GM19035 (cell line): ENCODE results near the gene USB1.
"Not testable (repeated sequence)": the region's sequence is repeated elsewhere in the genome, so short reads cannot be mapped to it uniquely, and the experiment has no call there.

Experiments
- ATAC-seq: cut with Tn5 transposase; IDR thresholded peaks from one replicate; pipeline ENCODE4 v1.9.1; 2021; ENCODE audit not compliant: unreplicated experiment

The USB1 gene

GRCh38 chr16:57993897-57994296 is 7.3 kb upstream of the USB1 start:
- no peak for ATAC-seq

GRCh38 chr16:57994361-57994760 is 6.8 kb upstream of the USB1 start:
- ATAC-seq, result no peak

GRCh38 chr16:57994778-57995177 is 6.4 kb upstream of the USB1 start:
- peak; percentile 54 for ATAC-seq

- no peak for ATAC-seq
These were observed 5.3 kb upstream of the USB1 start for GRCh38 chr16:57995721-57996405.

DNA sequence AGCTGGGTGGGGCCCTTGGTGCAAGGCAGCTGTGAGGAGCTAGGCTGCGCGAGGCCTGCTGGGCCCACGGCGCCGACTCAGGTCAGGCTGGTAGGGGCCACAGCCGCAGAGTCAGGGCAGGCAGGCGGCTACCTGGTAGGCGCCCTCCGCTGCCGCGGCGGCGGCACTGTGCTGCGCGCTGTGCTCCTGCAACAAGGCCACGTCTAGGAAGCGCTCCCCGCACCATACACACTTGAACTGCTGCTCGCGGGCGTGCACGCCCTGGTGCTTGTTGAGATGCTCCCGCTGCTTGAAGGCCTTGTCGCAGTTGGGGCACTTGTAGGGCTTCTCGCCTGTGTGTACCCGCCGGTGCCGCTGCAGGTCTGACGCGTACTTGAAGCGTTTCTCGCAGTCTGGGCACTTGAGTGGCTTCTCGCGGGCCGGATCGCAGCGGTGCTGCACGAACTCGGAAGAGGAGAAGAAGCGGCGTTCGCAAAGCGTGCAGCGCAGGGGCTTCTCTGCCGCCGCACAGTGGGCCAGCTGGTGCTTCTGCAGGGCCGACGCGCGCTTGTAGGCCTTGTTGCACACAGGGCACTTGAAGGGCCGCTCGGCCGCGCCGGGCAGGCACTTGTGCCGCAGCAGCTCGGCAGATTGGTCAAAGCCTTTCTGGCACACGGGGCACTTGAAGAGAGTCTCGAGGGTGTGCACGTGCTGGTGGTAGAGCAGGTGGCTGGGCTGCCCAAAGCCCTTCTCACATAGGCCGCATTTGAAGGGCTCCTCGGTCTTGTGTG is 4.6 kb upstream of the USB1 start:
- ATAC-seq, result no peak

- ATAC-seq, result no peak
These were observed 4.1 kb upstream of the USB1 start for GRCh38 chr16:57997176-57997527.

DNA sequence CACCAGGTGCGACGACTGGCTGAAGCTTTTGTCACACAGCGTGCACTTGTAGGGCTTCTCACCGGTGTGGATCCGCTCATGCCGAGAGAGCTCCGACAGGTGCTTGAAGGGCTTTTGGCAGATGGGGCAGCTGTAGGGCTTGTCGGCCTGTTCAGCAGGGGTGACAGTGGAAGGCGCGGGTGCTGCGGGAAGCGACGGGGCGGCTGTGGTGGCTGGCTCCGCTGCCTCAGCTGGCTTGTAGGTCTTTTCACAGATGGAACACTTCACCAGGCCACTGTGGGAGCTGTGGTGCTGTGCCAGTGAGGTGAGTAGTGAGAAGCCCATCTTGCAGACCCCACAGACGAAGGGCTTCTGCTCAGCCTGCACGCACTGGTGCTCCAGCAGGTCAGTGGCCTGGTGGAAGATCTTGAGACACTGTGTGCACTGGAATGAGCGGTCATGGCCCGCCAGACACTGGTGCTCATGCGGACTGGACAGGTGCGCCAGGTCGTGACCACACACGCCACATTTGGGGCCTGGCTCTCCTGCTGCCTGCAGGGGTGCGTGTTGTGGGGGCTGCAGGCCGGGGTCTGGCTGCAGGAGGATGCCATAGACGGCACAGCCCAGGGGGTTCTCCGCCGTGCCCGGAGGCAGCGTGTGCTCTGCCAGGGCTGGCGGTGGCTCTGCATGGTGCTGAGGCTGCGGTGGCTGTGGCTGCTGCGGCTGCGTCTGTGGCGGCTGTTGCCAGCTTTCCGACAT is 3.5 kb upstream of the USB1 start:
- no peak for ATAC-seq

GRCh38 chr16:57998486-57998885 is 2.7 kb upstream of the USB1 start:
- no peak for ATAC-seq

- ATAC-seq, result no peak
These were observed 2.2 kb upstream of the USB1 start for GRCh38 chr16:57998992-57999365.

GRCh38 chr16:57999366-57999970 is 1.7 kb upstream of the USB1 start:
- ATAC-seq, result no peak

- peak; percentile 25 for ATAC-seq
These were observed 1.1 kb upstream of the USB1 start, which contains the start of gene ZNF319 for GRCh38 chr16:57999971-58000705. TSS of gene ZNF319 (minus strand) at chr16:58000672. CDS start at chr16:57998265, 2,407 bp downstream.

DNA sequence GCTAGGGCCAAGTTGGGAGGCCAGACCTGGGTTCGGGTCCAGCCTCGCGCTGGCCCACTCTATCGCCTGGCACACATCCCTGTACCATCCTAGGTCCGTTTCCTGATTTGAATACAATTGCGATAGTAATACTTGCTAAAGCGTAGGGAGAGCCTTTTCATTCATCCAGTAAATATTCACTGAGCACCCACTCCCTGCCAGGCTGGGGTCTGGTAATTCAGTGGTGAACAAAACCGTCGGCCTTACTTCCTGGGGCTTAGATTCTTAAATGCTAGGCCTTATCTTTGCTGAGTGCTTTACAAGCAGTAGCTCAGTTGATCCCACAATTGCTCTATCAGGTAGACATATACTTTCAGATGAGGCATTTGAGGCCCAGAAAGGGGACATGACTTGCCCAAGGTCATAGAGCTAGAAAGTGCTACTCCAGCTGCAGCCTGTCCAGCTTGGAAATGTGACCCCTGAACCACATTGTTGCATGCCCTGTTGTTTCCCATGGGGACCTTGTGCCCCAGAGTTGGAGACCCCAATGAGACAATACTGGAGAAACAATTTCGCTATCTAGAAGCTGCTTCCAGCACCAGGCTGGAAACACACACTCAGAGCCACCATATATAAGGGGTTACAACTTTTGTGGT is 691 bp downstream of the USB1 start:
- ATAC-seq, result peak; percentile 0

- ATAC-seq, result no peak
These were observed 1.2 kb downstream of the USB1 start for GRCh38 chr16:58002416-58002800.

GRCh38 chr16:58002936-58003335 is 1.7 kb downstream of the USB1 start:
- ATAC-seq, result no peak

GRCh38 chr16:58004736-58005135 is 3.5 kb downstream of the USB1 start:
- not testable (repeated sequence) for ATAC-seq

DNA sequence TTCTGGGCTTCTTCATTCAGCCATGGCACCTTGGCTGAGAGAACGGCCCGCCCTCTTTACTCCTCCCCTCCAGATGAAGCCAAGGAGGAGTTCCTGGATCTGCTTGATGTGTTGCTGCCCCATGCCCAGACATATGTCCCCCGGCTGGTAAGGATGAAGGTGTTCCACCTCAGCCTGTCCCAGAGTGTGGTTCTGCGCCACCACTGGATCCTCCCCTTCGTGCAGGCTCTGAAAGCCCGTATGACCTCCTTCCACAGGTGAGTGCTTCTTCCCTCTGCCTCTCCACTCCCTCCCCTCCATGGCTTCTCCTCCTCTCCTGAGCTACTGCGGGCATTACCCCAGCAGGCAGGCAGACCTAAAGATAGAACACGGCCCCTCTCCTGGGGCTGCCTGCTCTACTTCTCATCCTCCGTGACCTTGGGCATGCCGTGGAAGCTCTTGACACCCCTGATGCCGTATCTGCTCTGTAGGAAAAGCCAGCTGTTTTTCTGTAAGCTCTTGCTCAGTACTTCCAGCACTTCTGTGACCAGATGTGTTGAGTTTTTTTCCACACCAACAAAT is 8.7 kb downstream of the USB1 start:
- no peak for ATAC-seq

DNA sequence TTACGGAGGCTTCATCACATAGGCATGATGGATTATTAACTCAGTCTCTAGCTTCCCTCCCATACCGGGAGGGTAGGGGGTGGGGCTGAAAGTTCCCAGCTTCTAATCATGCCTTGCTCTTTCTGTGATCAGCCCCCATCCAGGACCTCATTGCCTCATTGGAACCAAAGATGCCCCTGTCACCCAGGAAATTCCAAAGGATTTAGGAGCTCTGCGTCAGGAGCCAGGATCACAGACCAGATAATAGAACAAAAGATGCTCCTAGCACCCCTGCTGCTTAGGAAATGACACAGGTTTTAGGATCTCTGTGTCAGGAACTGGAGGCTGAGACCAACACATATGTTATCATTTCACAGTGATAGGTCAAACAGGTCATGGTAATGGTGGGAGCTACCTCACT is 9.7 kb downstream of the USB1 start:
- ATAC-seq, result no peak

DNA sequence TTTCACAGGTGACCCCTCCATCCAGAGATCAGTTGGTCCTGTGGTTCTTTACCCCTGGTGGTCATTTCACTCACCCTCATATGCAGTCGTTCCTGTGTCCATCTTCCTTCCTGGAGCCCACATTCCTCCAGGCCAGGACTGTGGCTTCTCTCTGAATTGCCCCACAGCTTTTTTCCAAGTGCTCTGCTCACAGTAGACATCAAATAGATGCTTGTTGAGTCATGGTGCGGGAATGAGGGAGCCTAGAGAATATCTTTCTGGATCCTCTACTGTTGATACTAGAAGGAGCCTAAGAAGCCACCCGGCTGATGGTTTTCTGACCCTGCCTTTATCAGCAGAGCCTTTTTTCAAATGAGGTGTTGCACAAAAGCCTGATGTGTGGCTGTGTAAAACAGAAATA is 10.4 kb downstream of the USB1 start:
- ATAC-seq, result no peak

- ATAC-seq, result no peak
These were observed 11.3 kb downstream of the USB1 start for GRCh38 chr16:58012481-58012880.
